SU-DHL-6 (cell line): ENCODE results near the gene AHSP.

Source experiments
- CTCF ChIP-seq: fragments of 200-600 bp; sonication (generic); IDR thresholded peaks from one replicate; pipeline ENCODE4 v1.5.1; 2017; ENCODE audit warnings: antibody characterized with exemption, mild to moderate bottlenecking, low read length, moderate library complexity; ENCODE audit not compliant: insufficient read depth, poor library complexity, severe bottlenecking
- EZH2phosphoT487 ChIP-seq: fragments of 200-600 bp; sonication (generic), shearing (Covaris generic); conservative IDR thresholded peaks from 2 replicates; pipeline ENCODE4 v1.6.1; 2018; ENCODE audit warnings: mild to moderate bottlenecking, antibody characterized with exemption, low read length, moderate library complexity, mixed read lengths

- TF ChIP-seq CTCF (no peak), EZH2phosphoT487 (no peak)
Observed at GRCh38 chr16:31513884-31514283, 13.8 kb upstream of the AHSP start.
